ENCODE data around the gene PDXK.
A peak's percentile ranks its signal among the peaks of the same experiment; 100 is the strongest.

Gene PDXK

GRCh38 chr21:43785134-43785533 is 66.2 kb downstream of the PDXK start:
- no peak for DNase-seq

DNA sequence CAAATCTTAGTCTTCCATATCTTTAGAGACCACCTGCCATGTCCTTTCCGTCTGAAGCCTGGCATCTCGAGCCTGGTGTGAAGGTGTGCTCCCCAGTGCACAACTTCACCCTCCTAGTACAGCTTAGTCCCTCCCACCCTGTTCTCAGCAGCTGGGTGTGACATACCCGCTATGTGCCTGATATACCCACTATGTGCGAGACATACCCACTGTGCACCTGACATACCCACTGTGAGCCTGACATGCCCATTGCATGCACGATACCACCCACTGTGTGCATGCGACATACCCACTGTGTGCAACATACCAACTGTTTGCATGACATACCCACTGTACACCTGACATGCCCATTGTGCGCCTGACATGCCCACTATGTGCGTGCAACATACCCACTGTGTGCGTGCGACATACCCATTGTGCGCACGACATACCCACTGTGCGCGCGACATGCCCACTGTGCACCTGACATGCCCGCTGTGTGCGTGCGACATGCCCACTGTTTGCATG is 67.4 kb downstream of the PDXK start:
- no peak for DNase-seq

DNA sequence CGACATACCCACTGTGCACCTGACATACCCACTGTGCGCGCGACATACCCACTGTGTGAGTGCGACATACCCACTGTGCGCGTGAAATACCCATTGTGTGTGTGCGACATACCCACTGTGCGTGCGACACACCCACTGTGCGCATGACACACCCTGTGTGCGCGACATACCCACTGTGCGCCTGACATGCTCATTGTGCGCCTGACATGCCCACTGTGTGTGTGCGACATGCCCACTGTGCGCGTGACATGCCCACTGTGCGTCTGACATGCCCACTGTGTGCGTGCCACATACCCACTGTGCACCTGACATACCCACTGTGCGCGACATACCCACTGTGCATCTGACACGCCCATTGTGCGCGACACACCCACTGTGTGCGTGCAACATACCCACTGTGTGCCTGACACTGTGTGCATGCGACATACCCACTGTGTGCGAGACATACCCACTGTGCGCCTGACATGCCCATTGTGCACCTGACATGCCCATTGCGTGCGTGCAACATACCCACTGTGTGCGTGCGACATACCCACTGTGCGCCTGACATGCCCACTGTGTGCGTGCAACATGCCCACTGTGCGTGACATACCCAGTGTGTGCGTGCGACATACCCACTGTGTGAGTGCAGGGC is 68.0 kb downstream of the PDXK start:
- no peak for DNase-seq

DNA sequence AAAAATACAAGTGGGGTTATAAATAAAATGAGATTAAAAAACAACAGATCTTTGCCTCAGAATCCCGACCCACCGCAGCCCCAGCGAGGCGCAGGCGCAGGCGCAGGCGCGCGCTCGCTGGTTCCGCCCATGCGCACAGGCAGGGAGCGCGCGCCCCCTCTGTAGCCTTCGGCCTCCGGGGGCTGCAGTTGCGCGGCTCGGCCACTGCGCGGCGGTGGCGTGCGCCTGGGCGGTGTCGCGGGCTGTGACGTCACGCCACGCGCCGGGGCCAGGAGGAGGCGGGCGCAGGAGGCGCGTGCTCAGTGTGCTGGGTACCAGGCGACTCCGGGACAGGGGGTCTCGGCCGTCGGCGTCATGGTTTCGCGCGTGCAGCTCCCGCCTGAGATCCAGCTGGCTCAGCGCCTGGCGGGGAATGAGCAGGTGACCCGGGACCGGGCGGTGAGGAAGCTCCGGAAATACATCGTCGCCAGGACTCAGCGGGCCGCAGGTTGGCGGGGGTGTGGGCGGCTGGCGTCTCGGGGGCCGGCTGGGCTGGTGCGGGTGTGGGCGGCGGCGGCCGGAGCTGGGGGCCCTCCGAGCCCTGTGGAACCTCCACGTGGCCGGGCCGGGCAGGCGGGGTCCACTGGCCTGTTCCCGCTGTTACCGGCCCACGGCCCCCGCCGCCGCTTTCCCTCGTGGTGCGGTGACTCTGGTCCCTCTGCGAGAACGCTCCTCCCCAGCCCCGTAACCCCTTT is 70.5 kb downstream of the PDXK start, which contains the start of gene RRP1:
Gene RRP1, plus strand, starts transcription at position 302 of the 734 bp plus-strand sequence. Its CDS starts 53 bp downstream, at position 355.
- DNase-seq, result peak; percentile 91

GRCh38 chr21:43790010-43790524 is 71.1 kb downstream of the PDXK start:
- no peak for DNase-seq

DNA sequence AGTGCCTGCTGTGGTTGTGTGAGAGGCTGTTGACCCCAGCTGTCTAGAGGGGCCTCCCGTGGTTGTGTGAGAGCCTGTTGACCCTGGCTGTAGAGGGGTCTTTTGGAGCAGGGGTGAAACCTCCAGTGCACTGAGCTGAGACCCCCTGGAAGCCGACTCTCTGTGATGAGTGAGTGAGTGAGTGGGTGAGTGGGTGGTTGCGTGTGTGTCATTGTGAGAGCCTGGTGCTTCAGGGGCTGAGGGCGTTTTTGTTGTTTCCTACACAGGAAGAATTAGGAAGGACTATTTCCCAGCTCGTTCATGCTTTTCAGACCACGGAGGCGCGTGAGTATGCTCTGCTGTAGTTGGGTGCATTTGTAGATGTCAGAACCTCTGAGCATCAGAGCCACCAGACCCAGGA is 73.5 kb downstream of the PDXK start:
- DNase-seq, result no peak

GRCh38 chr21:43793243-43793642 is 74.3 kb downstream of the PDXK start:
- DNase-seq, result no peak

- DNase-seq, result no peak
Measured at GRCh38 chr21:43794311-43794710, 75.4 kb downstream of the PDXK start.

DNA sequence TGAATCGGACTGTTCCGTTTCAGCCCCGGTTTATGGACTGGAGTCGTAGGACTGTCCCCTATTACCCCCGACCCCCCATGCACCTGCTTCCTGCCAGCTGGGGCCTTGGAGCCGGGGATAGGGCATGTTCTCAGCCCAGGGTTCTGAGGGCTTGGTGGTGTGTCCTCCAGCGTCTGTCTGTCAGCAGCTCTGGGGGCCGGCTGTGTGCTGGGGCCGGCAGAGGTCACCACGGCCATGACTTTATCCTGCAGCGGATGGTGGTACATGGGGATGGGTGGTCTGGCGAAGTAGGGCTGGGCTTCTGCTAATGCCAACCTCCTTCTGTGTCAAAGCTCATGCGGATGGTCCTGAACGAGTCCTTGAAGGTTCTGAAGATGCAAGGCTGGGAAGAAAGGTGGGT is 75.9 kb downstream of the PDXK start:
- no peak for DNase-seq

GRCh38 chr21:43797415-43797814 is 78.5 kb downstream of the PDXK start:
- no peak for DNase-seq

GRCh38 chr21:43797925-43798715 is 79.2 kb downstream of the PDXK start:
- DNase-seq, result no peak

- DNase-seq, result no peak
Measured at GRCh38 chr21:43799301-43799840, 80.4 kb downstream of the PDXK start.

DNA sequence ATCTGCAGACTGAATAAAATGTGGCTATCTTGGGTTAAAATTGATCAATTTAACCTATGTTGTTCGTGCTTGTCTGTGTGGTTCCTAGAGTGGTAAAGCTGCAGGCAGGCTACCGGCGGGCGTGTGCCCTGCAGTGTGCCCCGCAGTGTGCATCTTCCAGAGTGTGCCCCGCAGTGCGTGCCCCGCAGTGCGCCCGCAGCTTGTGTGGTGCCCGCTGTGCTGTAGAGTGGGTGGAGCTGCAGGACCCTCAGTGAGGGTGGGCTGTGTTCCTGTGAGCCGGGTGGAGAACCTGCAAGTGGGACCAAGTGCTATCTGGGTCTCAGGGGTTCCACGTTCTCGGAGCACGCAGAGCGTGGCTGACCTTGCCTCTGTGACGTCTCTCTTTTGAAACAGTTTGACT is 81.2 kb downstream of the PDXK start:
- no peak for DNase-seq

- no peak for DNase-seq
Measured at GRCh38 chr21:43800566-43800965, 81.6 kb downstream of the PDXK start.

- no peak for DNase-seq
Measured at GRCh38 chr21:43801006-43801783, 82.3 kb downstream of the PDXK start.

DNA sequence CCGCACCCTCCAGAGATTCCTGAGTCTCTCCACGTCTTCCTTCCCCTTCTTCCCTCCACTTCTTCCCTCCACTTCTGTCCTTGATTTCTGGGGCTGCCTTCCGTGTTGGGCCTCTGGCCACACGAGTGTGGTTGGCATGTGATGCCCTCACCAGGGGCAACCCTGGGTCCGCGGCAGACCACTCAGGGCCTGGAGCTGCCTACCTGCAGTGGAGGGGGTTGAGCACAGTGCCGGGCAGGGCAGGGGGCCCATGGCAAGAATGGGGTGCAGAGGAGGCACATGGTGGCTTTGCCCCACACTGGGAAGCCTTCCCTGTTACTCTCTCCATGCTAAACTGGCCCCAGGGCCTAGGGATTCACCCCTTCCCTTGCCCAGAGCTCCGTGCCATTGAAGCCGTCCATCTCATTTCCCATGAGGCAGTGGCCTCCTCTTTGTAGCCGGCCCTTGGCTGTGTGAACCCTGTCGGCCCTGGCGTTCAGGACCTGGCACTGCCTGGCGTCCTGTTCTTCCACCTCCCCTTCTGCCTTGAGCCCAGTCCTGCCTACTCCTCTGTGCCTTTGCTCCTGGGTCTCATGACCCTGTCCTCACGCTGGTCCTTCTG is 83.9 kb downstream of the PDXK start:
- DNase-seq, result no peak

DNA sequence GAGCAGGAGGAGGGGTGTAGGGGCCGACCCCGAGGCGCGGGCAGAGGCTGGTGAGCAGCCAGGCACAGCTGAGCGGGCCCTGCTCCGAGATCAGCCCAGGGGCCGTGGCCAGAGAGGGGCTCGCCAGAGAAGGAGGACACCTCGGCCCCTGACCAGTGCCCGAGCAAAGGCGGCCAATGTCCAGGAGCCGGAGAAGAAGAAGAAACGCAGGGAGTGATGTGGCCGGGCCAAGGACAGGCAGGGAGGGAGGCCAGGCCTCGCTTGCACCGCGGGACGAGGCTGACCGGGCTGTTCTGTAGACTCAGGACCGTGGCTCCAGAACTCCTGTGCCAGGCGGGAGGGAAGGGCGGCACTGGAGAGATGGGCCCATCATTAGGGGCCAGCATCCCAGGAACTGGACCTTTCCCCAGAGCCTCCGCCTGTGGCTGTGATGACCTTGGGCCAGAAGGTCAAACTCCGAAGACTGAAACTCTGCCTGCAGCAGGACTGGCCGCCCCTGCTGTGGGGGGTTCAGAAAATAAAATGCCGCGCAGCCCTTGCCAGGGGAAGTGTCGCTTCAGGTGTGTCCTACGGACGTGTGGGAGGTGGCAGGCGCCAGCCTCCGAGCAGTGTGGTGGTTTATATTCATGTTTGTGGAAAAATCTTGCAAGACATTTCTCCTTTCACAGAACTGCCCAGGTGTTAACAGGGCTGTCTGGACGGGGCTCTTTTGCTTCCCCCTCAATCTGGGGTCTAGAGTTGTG is 84.8 kb downstream of the PDXK start:
- DNase-seq, result no peak

DNA sequence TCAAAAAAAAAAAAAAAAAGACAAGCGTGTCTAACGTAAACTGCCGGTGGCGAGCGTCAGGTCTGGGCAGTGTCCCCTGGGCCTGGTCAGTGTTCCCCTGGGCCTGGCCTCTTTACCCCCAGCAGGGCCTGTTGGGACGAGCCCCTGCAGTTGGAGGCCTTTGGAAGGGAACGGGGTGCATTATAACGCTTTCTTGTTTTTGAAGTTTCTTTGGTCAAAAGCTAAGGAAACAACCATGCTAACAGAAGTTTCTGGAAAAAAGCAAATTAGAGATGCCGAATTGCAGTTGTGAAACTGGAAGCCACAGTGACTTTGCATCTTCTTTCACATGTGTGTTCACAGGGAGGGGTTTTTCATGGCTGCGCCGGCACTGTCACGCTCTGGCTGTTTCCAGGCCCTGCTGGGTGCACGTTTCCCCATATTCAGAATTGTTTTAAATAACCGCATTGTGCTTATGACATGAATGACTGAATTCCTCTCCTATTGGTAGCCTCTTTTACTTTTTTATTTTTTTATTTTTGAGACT is 86.4 kb downstream of the PDXK start:
- DNase-seq, result no peak

DNA sequence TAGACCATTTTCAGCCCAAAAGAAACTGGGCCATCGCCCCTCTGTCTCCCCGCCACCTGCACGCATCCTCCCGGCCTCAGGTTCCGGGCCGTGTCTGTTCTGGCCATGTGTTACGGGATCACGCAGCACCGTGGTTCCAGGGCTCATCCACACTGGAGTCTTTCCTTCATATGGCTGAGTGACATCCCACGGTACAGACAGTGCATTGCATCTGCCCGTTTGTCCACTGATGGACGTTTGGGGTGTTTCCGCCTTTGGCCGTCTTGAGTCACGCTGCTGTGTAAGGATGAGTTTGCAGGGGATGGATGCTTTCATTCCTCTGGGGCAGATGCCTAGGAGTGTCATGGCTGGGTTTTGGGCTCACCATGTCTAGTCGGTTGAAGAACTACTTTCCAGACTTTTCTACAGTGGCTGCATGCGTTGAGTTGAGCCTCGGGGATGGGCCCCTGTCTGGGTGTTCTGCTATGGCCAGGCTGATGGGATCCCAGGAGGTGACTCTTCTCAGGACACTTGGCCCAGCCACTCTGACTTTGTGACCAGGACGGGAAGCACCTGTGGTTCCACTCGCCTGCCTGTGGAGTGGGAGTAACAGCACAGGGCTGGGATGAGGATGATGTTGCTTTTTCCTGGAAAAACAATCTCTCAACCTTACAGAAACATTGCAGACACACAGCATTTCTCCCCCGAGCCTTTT is 87.2 kb downstream of the PDXK start:
- no peak for DNase-seq

GRCh38 chr21:43808367-43808766 is 89.4 kb downstream of the PDXK start:
- no peak for DNase-seq

Data from T1000 (cell line).